Measurements from ENCODE around the gene CINP.

Gene CINP

DNA sequence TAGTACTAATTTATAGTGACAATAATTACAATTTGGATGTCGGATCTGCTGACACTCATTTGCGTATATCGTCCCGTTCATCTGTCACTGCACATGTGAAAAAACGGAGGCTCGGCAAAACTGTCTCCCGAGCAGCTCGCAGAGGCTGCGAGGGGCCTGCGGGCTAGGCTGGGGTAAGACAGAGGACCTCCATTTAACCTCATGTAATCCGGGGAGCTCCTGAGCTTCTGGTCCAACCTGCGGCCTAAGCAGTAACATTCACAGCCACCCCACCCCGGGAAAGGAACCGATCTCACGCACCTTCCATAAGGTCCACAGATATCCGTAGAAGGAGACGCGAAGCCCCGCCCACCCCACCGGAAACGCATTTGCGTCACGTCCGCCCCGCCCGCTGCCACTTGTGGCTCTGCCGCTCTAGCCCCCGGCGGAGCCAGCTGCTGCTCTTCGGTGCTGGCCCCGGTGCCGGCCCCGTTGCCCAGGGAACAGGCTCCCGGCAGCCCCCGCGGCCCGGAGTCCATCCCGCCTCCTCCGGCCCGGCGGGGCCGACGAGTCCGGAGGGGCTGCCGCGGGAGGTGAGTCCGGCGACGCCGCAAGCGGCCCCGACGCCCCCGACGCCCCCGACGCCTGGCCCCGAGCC lies at the start of gene CINP, which contains the start of gene TECPR2:
Gene CINP, minus strand, starts transcription at position 346 of the 637 bp plus-strand sequence. Its CDS starts 39 bp downstream, at position 307.
Gene TECPR2, plus strand, starts transcription at position 397 of the 637 bp plus-strand sequence. CDS start 13,781 bp downstream, outside the sequence.
- DNase-seq (ENCODE audit: low spot score), result peak; percentile 98

DNA sequence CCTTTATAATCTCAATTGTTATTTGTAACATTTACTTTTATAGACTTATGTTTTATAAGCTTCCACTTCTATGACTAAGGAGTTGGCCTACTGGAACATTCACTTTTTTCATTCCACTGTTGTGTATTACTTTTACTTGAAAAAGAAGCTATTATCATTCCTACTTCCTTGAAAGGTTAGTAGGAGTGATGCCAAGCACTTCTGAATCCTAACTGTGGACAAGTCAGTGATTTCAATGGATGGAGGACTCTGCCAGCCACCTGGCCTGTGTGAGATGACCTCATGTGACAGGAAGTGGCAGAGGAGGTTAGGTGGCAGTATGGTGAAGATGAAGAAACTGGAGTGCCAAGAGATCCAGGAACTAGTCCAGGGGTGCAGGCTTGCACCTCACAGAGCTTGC lies 46.0 kb upstream of the CINP start:
- DNase-seq (ENCODE audit: low spot score), result no peak

DNA sequence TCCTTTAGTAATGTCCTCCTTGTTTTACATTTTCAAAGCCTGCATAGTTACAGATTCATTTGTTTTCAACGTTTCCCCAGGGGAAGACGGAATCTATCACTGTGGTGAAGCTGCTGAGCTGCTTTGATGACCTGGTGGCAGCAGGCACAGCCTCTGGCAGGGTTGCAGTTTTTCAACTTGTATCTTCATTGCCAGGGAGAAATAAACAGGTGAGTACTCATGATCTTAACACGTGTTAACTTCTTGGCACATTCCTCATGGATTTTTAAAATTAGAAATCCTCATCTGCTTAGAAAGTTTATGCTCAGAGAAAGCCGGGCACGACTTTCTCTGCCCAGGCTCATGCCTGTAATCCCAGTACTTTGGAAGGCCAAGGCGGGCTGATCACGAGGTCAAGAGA lies 44.6 kb upstream of the CINP start:
- no peak for DNase-seq (ENCODE audit: low spot score)

DNA sequence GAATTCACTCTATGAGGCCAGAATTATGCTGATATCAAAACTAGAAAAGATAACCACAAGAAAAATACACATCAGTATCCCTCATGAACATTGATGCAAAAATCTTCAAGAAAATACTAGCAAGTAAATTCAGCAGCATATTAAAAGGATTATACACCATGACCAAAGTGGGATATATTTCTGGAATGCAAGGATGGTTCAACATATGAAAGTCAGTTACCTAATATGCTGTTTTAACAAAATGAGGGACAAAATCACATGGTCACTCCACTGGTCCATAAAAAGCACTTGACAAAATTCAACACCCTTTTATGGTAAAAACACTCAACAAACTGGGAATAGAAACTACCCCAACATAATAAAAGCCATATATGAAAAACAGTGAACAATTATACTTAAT lies 40.3 kb upstream of the CINP start:
- no peak for DNase-seq (ENCODE audit: low spot score)

DNA sequence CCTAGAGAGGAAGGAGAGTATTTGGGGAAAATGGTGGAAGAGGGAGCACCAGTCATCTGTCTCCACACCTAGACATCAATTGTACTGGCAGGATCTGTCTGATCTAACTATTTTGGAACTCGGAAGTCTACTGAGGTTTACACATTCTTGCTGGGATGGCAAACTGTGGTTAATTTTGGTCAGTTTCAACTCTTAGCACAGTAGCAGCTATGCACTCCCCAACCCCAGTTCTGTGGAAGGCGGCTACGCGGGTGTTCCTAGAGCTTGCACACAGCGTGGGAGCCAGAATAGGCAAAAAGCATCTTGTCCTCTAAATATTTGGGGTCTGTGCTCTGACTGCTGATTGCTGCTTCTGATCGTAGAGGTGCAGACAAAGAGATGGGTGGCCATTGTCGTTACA lies 33.8 kb upstream of the CINP start:
- DNase-seq (ENCODE audit: low spot score), result no peak

DNA sequence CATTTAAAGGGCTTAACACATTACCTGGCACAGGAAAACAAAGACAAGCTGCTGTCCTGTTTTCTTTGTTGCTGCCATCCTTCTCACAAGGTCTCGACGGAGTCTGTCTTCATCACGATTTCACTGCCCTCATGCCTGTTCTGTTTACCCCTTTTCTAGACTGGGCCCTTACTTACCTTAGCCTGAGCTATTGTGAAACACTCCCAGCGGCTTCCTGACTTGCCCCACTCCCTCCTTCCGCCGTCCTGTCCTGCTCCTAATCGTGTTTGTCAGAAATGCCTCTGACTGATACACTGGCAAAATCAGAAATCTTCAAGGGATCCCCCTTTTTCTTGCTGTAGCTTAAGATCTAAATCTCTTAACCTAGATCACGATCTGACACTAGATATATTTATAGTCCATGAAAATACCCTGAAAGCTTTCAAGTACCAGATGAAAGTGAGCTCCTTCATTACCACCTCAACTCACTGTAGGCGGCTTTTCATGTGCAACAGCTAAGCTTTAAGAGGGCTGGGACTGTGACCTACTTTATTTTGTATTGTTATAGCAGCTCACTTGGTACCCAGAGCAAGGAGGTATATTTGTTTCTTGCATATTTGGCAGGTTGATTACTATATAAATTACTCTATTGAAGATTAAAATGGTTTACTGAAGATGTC lies 32.2 kb upstream of the CINP start:
- no peak for DNase-seq (ENCODE audit: low spot score)

DNA sequence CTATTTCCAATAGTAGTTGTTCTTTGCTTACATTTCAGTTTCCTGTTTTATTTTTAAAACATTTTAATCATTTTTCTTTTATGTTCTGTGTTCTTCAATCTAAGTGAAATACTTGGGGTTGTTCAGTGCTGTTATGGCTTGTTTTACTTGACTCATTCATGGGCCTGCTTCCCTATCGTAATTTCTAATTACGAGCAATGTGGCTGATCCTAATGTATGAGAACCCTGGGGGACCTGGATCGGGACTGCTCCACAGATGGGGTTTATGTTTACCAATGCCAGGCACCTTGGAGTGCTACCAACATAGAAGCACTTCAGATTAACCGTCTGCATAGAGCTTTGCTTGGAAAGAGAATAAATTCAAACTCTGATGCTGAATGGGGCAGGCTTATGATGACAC lies 29.8 kb upstream of the CINP start:
- DNase-seq (ENCODE audit: low spot score), result no peak

DNA sequence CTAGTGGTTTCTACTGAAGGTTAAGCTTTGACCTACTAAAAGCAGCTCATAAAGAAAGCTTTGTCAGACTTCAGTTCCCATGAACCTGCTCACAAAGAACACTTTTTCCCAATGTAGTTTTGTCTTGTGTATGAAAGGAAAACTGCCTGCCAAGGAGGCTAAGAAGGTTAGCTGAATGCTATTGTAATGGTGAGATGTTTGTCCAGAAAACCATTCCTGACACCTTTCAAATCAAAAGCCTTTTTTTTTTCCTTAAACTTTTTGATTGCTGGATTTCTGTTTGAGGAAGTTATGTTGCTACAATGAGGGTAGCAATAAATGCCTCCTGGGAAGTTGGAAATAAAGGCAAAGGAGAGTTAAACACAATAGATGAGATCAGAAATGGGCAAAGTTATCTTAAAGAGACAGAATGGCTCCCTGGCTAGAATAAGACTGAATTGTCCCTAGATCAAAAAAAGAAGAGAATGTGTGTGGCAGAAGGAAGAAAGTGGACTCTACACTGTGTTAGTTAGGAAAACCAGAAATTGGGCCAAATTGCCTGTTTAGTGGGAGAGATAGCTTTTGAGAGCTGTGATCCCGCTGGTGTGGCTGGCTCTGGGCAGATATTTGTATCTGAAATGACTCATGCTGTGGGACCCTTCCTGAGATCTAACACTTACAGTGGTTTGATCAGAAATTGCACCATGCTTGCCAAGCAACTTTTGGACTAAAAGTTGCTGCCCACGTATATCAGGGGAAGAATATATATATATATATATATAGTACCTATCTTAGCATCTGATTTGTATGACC lies 27.6 kb upstream of the CINP start:
- DNase-seq (ENCODE audit: low spot score), result no peak

DNA sequence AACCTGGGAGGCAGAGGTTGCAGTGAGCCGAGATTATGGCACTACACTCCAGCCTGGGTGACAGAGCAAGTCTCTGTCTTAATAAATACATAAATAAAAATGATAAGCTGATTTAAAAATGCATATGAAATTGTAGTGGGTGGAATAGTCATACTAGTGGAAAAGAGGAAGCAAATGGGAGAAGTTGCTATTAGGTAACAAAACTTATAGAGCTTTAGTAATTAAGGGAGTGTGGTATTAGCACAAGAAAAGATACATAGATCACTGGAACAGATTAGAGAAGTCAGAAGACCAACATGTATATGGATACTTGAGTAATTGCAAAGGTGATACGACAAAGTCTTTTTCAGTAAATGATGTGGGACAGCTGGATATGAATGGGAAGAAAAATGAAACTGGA lies 26.6 kb upstream of the CINP start:
- DNase-seq (ENCODE audit: low spot score), result no peak

DNA sequence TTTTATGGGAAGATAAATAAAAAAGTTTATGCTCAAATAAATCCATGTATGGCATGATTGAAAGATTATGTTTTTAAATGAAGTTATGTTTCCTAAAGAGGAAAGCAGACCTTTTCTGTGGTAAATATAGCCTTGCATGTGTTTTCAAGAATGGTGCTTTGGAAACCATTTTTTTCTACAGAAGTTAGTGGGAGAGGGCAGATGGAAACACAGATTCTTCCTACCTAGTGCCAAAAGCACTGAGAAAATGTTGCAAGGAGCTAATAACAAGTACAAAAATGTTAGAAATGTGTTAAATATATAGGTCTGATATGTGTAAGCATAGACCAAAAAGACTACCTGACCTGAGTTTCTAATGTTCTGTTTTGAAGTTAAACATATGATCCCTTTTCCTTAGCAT lies 24.4 kb upstream of the CINP start:
- no peak for DNase-seq (ENCODE audit: low spot score)

DNA sequence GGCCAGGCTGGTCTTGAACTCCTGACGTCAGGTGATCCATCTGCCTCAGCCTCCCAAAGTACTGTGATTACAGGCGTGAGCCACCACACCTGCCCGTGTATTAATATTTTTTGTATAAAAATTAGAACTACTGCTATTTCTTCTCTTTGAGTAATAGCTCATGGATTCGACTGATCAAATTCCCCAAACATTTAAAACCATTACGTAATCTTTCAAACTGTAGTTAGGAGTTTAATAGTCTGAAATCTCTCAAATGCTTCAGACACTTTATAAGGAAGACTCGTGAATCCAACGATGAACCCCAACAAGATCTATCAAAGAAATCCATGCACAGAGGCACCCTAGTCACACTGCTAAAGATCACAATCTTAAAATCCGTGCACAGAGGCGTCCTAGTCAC lies 16.1 kb upstream of the CINP start:
- no peak for DNase-seq (ENCODE audit: low spot score)

DNA sequence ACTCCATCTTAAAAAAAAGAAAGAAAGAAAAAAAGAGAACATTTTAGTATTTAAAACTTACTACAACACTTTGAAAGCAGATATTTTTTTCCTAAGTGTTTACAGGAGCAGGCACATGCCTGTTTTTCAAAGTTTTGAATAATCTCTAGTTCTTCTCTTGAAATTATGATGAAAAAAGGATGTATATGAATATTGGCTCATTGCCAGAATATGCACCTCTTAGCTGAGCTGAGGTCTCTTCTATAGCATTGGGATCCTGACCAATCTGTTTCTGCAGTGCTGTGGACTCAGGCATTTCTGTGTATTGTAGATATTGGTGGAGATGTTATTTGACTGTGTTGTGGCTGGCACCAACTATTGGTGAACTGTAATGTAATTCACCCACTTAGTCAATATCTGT lies 15.0 kb upstream of the CINP start:
- no peak for DNase-seq (ENCODE audit: low spot score)

DNA sequence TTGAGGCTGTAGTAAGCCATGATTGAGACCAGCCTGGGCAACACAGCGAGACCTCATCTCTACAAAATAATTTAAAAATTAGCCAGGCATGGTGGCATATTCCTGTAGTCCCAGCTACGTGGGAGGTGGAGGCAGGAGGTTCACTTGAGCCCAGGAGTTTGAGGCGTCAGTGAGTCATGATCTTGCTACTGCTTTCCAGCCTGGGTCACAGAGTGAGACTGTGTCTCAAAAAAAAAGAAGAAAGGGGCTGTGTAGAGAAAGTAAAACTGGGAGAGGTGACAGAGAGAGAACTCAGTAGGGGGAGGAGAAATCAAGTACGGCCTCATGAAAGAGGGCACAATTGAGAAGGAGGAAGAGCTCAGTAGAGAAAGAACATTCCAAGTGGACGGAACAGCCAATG lies 12.4 kb upstream of the CINP start:
- DNase-seq (ENCODE audit: low spot score), result no peak

DNA sequence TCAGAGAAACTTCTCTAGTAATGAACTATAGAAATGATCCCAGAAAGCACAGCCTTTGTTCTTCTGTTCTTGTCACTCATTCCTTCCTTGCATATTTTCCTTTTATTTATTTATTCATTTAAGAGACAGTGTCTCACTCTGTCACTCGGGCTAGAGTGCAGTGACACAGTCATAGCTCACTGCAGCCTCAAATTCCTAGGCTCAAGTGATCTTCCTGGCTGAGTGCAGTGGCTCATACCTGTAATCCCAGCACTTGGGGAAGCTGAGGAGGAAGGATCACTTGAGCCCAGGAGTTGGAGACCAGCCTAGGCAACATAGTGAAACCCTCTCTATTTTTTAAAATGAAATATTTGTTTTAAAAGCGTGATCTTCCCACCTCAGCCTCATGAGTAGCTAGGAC lies 11.6 kb upstream of the CINP start:
- DNase-seq (ENCODE audit: low spot score), result no peak

DNA sequence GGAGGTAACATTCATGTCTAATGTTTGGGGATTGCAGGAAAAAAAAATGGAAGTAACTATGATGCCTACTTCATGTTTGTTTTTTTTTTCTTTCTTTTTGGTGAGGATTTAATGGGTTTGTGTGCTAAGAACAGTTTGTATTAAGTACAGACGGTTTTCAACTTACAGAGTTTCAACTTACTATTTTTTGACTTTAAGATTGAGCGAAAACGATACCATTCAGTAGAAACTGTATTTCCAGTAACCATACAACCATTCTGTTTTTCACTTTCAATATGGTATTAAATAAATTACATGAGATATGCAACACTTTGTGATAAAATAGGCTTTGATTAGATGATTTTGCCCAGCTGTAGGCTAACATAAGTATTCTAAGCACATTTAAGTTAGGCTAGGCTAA lies 10.4 kb upstream of the CINP start:
- no peak for DNase-seq (ENCODE audit: low spot score)

DNA sequence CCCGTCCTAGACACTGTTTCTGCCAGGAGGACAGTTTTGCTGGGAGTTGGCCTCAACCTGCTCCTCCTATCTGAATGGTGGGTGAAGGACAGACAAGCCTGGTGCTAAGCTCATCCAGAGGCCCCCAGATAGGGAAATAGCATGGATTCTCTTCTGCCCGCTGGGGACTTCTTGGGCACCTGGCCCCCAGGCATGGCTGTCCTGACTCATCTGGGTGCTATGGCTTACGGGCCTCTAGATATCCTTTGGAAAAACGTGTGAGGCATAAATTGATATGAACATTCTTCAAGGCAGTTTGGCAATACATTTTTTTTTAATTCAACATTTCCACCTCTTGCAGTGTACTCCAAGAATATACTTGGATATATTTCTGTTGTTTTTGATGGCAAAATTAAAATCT lies 8.7 kb upstream of the CINP start:
- DNase-seq (ENCODE audit: low spot score), result no peak

DNA sequence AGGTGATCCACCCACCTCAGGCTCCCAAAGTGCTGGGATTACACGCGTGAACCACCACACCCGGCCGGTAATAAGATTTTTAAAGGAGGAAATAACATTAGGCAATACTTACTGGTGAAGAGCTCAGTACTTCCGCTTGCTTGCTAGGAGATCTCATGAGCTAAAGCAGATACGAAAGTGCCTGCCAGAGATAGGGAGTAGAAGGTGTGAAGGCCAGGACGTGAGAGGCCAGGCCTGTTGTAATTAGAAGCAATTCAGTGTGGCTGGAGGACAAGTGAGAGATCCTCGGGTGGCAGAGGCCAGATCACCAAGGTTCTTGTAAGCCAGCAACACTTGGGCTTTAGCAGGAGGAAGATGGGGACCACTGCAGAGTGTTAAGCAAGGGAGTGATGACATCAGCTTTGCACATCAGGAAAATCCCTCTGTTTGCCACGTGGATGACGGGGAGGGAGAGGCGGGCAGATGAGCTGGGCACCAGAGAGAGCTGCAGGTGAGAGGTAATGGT lies 7.7 kb upstream of the CINP start:
- DNase-seq (ENCODE audit: low spot score), result no peak

DNA sequence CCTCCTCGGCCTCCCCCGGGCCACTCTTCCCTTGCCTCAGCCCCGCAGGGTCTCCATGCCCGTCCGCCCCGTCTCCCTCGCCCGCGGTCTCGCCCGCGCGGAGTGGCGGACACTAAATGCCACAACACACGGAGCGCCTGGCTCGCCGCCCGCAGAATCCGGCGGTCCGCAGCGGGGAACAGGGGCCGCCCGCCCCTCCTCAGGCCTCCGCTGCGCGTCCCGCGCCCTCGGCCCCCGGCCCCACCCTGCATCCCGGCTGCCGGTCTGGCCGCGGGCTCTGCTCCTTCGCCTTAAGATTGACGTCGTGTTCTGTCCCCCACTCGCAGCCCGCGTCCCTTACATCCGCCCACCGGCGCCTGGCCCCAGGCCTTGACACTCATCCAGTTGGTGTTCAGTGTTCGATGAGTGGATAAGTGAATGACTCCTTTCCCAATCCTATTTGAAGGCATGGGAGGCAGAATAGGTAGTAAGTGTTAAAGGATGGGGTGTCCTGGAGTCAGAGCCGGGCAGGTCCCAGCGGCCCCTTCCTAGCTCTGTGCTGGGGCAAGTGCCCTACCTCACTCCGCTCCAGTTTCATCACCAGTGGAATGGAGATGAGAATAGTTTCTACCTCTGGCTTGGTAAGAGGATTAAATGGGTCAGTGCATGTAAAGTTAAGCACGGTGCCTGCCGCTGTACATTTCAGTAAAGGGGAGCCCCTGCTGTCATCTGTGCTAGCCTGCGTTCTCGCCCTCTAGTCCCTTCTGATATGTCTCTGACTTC lies 673 bp upstream of the CINP start:
- DNase-seq (ENCODE audit: low spot score), result peak; percentile 42

DNA sequence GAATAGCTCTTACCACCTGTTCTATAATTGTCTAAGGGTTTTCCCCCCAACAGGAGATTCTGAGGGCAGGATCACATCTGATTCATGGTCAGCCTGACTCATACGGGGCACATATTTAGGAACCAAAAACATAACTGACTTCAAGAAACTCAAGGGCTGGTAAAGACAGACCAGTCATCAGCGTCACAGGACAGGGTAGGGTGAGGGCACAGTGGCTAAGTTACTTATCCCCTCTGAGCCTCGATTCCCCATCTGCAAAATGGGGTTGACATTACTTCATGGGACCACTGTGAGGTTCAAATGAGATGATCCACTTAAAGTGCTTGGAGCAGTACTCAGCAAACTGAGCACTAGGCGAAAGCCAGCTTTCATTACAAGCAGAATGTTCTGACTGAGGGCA lies 606 bp downstream of the CINP start:
- peak; percentile 56 for DNase-seq (ENCODE audit: low spot score)

DNA sequence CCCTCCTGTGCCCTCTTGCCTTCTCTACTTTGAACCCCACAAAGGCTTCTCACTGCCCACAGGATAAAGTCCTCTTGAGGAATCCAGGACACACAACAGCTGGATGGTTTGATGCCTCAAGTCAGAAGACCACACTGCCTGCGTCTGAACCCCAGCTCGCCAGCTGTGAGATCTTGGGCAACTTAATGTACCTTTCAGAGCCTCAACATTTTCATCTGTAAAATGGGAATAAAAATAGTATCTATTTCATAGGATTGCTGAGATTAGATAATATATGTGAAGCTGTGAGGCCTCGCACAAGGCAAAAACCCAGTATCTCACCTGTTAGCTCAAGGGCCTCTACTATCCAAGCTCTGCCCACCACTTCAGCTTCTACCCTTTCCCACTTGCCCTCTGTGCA lies 2.3 kb downstream of the CINP start:
- DNase-seq (ENCODE audit: low spot score), result no peak

DNA sequence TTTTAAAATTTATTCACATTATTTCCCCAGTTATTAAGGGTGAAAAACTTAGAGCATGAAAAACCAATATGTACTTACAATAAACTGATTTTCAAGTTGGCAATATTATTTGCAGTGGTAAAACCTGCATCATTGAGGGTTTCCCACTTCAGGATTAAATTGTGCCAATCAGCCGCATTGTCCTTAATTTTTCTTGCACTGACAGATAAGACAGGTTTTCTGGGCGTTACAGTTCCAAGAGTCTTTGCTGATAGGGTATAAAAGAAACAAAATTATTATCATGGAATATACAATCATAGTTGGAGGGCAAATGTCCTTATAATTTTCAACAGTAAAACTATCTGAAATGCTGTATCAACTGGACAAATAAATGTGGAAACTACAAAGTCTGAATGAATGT lies 3.3 kb downstream of the CINP start:
- no peak for DNase-seq (ENCODE audit: low spot score)

DNA sequence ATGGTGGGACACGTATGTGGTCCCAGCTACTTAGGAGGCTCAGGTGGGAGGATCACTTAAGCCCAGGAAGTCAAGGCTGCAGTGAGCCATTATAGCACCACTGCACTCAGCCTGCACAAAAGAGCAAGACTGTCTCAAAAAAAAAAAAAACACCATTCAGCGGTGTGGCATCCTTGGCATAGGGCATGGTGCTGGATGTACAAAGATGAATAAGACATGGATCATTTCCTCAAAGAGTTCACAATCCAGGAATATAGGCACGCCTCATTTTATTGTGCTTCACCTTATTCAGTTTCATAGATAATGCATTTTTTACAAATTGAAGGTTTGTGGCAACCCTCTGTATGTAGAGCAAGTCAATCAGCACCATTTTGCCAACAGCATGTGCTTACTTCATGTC lies 6.4 kb downstream of the CINP start:
- DNase-seq (ENCODE audit: low spot score), result no peak
